Skeletal muscle tissue (tissue), 4 donors: ENCODE data around the gene C22orf23. TPM values are rescaled to one million over a fixed set of nuclear protein-coding genes. Genes with fewer than 3 reads are reported as not detected.

Experiments used
- H3K27ac ChIP-seq: one replicate; pipeline ENCODE4 v1.7.0; 2013; ENCODE audit warnings: mild to moderate bottlenecking, low read depth, low read length, inconsistent platforms
- H3K27me3 ChIP-seq, 3 donors: one replicate each; pipeline ENCODE4 v1.7.0; 2013; ENCODE audit warnings: low read length in 3 of 3; ENCODE audit not compliant: control insufficient read depth in 3 of 3, insufficient read depth in 3 of 3
- H3K36me3 ChIP-seq, 3 donors: one replicate each; pipeline ENCODE4 v1.7.0; 2013; ENCODE audit warnings: low read length in 3 of 3; ENCODE audit not compliant: control insufficient read depth in 3 of 3, insufficient read depth in 3 of 3
- H3K4me1 ChIP-seq, 3 donors: one replicate each; pipeline ENCODE4 v1.7.0; 2013; ENCODE audit warnings: low read length in 3 of 3, mild to moderate bottlenecking in 3 of 3; ENCODE audit not compliant: control insufficient read depth in 3 of 3, insufficient read depth in 3 of 3
- H3K4me3 ChIP-seq, 3 donors: one replicate each; pipeline ENCODE4 v1.7.0; 2013; ENCODE audit warnings: low read length in 3 of 3
- H3K9ac ChIP-seq, 3 donors: one replicate each; pipeline ENCODE4 v1.7.0; 2013; ENCODE audit warnings: low read length in 3 of 3, mild to moderate bottlenecking in 3 of 3, moderate library complexity in 2 of 3, low read depth in 1 of 3
- H3K9me3 ChIP-seq, 3 donors: one replicate each; pipeline ENCODE4 v1.7.0; 2013; ENCODE audit warnings: low read length in 3 of 3; ENCODE audit not compliant: control insufficient read depth in 3 of 3
- total RNA-seq: library from RNA; depleted of rRNA; stranded (reverse); fragments of >200 nt; gene quantifications from one replicate; pipeline ENCODE4 v1.2.3, GENCODE V29; 2014
- donor health status: Osteomylitis.

The C22orf23 gene
- total RNA-seq, 1 donor from 2014 or later: 0.52 TPM

DNA sequence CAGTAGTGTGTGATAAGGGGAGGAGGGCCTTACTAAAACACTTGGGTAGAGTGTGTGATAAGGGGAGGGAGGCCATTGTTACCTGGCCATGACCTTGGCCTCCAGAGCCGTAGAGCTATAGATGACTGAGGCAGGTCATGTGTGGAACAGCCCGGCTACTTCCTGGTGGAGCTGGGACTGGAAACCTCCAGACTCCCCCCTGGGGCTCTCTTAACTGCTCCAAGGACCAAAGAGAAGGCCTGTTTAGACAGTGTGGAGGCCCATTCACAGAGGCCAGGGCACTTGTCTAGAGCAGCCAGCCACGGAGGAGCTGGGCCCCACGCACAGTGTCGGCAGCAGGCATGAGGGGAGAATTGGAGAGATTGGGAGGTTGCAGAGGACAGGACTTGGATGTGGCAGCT, 59.8 kb downstream of the C22orf23 start:
- Histone ChIP-seq H3K4me3 (no peak overlapping the region), H3K36me3 (peaks cover 11 to 15% (median 11%) of the 10 kb centered on the region in 3 donors), H3K27ac (no peak overlapping the region), H3K27me3 (no peaks in the 10 kb centered on the region), H3K9ac (peak overlapping the region in 1 of 3 donors; percentile 33), H3K4me1 (peaks cover 8 to 20% (median 15%) of the 10 kb centered on the region in 3 donors), H3K9me3 (no peaks in the 10 kb centered on the region)

Other genes starting within 250 kb of the C22orf23 start
- 9.9 TPM for gene GCAT, start 145.7 kb downstream of the C22orf23 start, total RNA-seq
- gene GALR3, start 130.2 kb downstream of the C22orf23 start, total RNA-seq: not detected
- gene ANKRD54, start 109.3 kb downstream of the C22orf23 start, total RNA-seq: 3.7 TPM
- 706 TPM for gene EIF3L, start 104.2 kb downstream of the C22orf23 start, total RNA-seq
- gene MICALL1, start 47.3 kb downstream of the C22orf23 start, total RNA-seq: 11.0 TPM
- gene POLR2F, start 98 bp upstream of the C22orf23 start, total RNA-seq: 23.5 TPM
- gene SOX10, start 31.0 kb upstream of the C22orf23 start, total RNA-seq: 4.2 TPM
- gene PICK1, start 103.8 kb upstream of the C22orf23 start, total RNA-seq: 8.9 TPM
- 1.0 TPM for gene SLC16A8, start 130.6 kb upstream of the C22orf23 start, total RNA-seq
- gene BAIAP2L2, start 157.1 kb upstream of the C22orf23 start, total RNA-seq: not detected
- gene PLA2G6, start 228.2 kb upstream of the C22orf23 start, total RNA-seq: 14.1 TPM
- 4.2 TPM for gene MAFF, start 248.4 kb upstream of the C22orf23 start, total RNA-seq